Measurements from ENCODE around the gene DLG2.

GRCh38 chr11:84799112-84799511 lies 828.0 kb downstream of the DLG2 start:
- TF ChIP-seq POLR2A (IDR thresholded peaks at IDR 0.05), result no peak
- TF ChIP-seq, protein P1, sequence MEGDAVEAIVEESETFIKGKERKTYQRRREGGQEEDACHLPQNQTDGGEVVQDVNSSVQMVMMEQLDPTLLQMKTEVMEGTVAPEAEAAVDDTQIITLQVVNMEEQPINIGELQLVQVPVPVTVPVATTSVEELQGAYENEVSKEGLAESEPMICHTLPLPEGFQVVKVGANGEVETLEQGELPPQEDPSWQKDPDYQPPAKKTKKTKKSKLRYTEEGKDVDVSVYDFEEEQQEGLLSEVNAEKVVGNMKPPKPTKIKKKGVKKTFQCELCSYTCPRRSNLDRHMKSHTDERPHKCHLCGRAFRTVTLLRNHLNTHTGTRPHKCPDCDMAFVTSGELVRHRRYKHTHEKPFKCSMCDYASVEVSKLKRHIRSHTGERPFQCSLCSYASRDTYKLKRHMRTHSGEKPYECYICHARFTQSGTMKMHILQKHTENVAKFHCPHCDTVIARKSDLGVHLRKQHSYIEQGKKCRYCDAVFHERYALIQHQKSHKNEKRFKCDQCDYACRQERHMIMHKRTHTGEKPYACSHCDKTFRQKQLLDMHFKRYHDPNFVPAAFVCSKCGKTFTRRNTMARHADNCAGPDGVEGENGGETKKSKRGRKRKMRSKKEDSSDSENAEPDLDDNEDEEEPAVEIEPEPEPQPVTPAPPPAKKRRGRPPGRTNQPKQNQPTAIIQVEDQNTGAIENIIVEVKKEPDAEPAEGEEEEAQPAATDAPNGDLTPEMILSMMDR (IDR thresholded peaks at IDR 0.05), result no peak
